ENCODE data around the gene GP1BB. TPM values are rescaled to one million over a fixed set of nuclear protein-coding genes. Genes with fewer than 3 reads are reported as not detected.

GP1BB gene
- total and polyA plus RNA-seq, 2 of the 13 experiments (the other 11 are each of a cell fraction or from before 2014, with no cell fraction given): not detected

GRCh38 chr22:19730655-19731360 is 7.5 kb downstream of the GP1BB start (continued):
- TF ChIP-seq GFI1 (CRISPR knock-in tag; IDR thresholded peaks at IDR 0.05; ENCODE audit: borderline replicate concordance): peak; percentile 66; the same call in 1 of the 2 replicates
- no peak for TF ChIP-seq HCFC1 (IDR thresholded peaks at IDR 0.05; ENCODE audit: low read depth, low read length)
- TF ChIP-seq HMGXB4 (CRISPR knock-in tag; IDR thresholded peaks at IDR 0.05; ENCODE audit: borderline replicate concordance in 1 of 2, low read depth in 1 of 2): peak; percentile 86 to 92
- peak; percentile 85 for TF ChIP-seq SALL1 (CRISPR knock-in tag; IDR thresholded peaks at IDR 0.05)
- no peak for TF ChIP-seq FLYWCH1 (CRISPR knock-in tag; IDR thresholded peaks at IDR 0.05)
- TF ChIP-seq ZNF224 (CRISPR knock-in tag; IDR thresholded peaks at IDR 0.05): peak; percentile 82; the same call in 1 of the 2 replicates
- TF ChIP-seq, protein P1, sequence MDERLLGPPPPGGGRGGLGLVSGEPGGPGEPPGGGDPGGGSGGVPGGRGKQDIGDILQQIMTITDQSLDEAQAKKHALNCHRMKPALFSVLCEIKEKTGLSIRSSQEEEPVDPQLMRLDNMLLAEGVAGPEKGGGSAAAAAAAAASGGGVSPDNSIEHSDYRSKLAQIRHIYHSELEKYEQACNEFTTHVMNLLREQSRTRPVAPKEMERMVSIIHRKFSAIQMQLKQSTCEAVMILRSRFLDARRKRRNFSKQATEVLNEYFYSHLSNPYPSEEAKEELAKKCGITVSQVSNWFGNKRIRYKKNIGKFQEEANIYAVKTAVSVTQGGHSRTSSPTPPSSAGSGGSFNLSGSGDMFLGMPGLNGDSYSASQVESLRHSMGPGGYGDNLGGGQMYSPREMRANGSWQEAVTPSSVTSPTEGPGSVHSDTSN (CRISPR knock-in tag; IDR thresholded peaks at IDR 0.05): peak; percentile 74
- TF ChIP-seq TGIF2 (CRISPR knock-in tag; IDR thresholded peaks at IDR 0.05): peak; percentile 63; the same call in 1 of the 2 replicates
- TF ChIP-seq THAP9 (CRISPR knock-in tag; IDR thresholded peaks at IDR 0.05; ENCODE audit: borderline replicate concordance): peak; percentile 78
- TF ChIP-seq KMT2A (CRISPR knock-in tag; IDR thresholded peaks at IDR 0.05): no peak
- TF ChIP-seq, protein P2, sequence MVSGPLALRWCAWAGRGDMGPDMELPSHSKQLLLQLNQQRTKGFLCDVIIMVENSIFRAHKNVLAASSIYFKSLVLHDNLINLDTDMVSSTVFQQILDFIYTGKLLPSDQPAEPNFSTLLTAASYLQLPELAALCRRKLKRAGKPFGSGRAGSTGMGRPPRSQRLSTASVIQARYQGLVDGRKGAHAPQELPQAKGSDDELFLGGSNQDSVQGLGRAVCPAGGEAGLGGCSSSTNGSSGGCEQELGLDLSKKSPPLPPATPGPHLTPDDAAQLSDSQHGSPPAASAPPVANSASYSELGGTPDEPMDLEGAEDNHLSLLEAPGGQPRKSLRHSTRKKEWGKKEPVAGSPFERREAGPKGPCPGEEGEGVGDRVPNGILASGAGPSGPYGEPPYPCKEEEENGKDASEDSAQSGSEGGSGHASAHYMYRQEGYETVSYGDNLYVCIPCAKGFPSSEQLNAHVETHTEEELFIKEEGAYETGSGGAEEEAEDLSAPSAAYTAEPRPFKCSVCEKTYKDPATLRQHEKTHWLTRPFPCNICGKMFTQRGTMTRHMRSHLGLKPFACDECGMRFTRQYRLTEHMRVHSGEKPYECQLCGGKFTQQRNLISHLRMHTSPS (CRISPR knock-in tag; IDR thresholded peaks at IDR 0.05; ENCODE audit: low read depth): peak; percentile 64; the same call in 1 of the 2 replicates
- TF ChIP-seq HOMEZ (CRISPR knock-in tag; IDR thresholded peaks at IDR 0.05; ENCODE audit: low read depth): no peak; the same call in 1 of the 2 replicates
- TF ChIP-seq CEBPB (IDR thresholded peaks at IDR 0.05; ENCODE audit: borderline replicate concordance, low read depth, low read length): no peak
- TF ChIP-seq MAFF (IDR thresholded peaks at IDR 0.05; ENCODE audit: low read depth, low read length): no peak
- TF ChIP-seq ZNF317 (CRISPR knock-in tag; IDR thresholded peaks at IDR 0.05): no peak
- TF ChIP-seq ZNF614 (CRISPR knock-in tag; IDR thresholded peaks at IDR 0.05; ENCODE audit: borderline replicate concordance): peak; percentile 61; the same call in 1 of the 2 replicates
- TF ChIP-seq SP1 (IDR thresholded peaks at IDR 0.05): no peak
- no peak for TF ChIP-seq SP1 (CRISPR knock-in tag; IDR thresholded peaks at IDR 0.05)
- TF ChIP-seq NRL (CRISPR knock-in tag; IDR thresholded peaks at IDR 0.05; ENCODE audit: borderline replicate concordance): peak; percentile 91; the same call in 1 of the 2 replicates
- peak; percentile 93 for TF ChIP-seq ZNF33B (CRISPR knock-in tag; IDR thresholded peaks at IDR 0.05)
- TF ChIP-seq ZNF567 (CRISPR knock-in tag; IDR thresholded peaks at IDR 0.05; ENCODE audit: borderline replicate concordance): peak; percentile 81; the same call in 1 of the 2 replicates

All from HepG2 (cell line).